Hematopoietic multipotent progenitor cell treated with erythropoietin and hydrocortisone succinate and interleukin-3 and kit ligand, for 6 days (in vitro differentiated cells): Measurements from ENCODE around the gene RCAN1.
A peak's percentile ranks its signal among the peaks of the same experiment; 100 is the strongest.

ENCODE experiments used
- DNase-seq: peaks from one replicate; pipeline ENCODE4 v3.0.0-alpha.2; 2015

The RCAN1 gene

GRCh38 chr21:34614628-34615486 is at the start of gene RCAN1:
Gene RCAN1 (minus strand): TSS chr21:34615113. CDS start chr21:34615011, 102 bp downstream.
- peak; percentile 99 for DNase-seq

- DNase-seq: no peak
Measured at GRCh38 chr21:34661848-34662247, 46.9 kb upstream of the RCAN1 start.

- DNase-seq: no peak
Measured at GRCh38 chr21:34653522-34653921, 38.6 kb upstream of the RCAN1 start.

GRCh38 chr21:34651642-34652041 is 36.7 kb upstream of the RCAN1 start:
- DNase-seq: no peak

- no peak for DNase-seq
Measured at GRCh38 chr21:34650861-34651431, 36.0 kb upstream of the RCAN1 start.

GRCh38 chr21:34649400-34649799 is 34.5 kb upstream of the RCAN1 start:
- no peak for DNase-seq

GRCh38 chr21:34648739-34649297 is 33.9 kb upstream of the RCAN1 start:
- no peak for DNase-seq

- no peak for DNase-seq
Measured at GRCh38 chr21:34647555-34647954, 32.6 kb upstream of the RCAN1 start.

GRCh38 chr21:34644825-34645224 is 29.9 kb upstream of the RCAN1 start:
- DNase-seq: no peak

GRCh38 chr21:34642211-34643075 is 27.5 kb upstream of the RCAN1 start:
- peak; percentile 69 for DNase-seq

- DNase-seq: no peak
Measured at GRCh38 chr21:34640858-34641257, 25.9 kb upstream of the RCAN1 start.

- DNase-seq: peak; percentile 56
Measured at GRCh38 chr21:34639882-34640788, 25.2 kb upstream of the RCAN1 start.

GRCh38 chr21:34639250-34639649 is 24.3 kb upstream of the RCAN1 start:
- DNase-seq: no peak

- no peak for DNase-seq
Measured at GRCh38 chr21:34636961-34637360, 22.0 kb upstream of the RCAN1 start.

- DNase-seq: no peak
Measured at GRCh38 chr21:34635307-34635706, 20.4 kb upstream of the RCAN1 start.

GRCh38 chr21:34632498-34632897 is 17.6 kb upstream of the RCAN1 start:
- DNase-seq: no peak

- DNase-seq: peak; percentile 82
Measured at GRCh38 chr21:34630536-34631143, 15.7 kb upstream of the RCAN1 start.

- DNase-seq: no peak
Measured at GRCh38 chr21:34626131-34626530, 11.2 kb upstream of the RCAN1 start.

GRCh38 chr21:34625030-34625593 is 10.2 kb upstream of the RCAN1 start:
- DNase-seq: no peak

GRCh38 chr21:34623516-34623915 is 8.6 kb upstream of the RCAN1 start:
- no peak for DNase-seq
